ENCODE data around the gene YIPF3. TPM values are rescaled to one million over a fixed set of nuclear protein-coding genes. Genes with fewer than 3 reads are reported as not detected.

The YIPF3 gene
- total RNA-seq, 1 donor from 2014 or later: 103 TPM

DNA sequence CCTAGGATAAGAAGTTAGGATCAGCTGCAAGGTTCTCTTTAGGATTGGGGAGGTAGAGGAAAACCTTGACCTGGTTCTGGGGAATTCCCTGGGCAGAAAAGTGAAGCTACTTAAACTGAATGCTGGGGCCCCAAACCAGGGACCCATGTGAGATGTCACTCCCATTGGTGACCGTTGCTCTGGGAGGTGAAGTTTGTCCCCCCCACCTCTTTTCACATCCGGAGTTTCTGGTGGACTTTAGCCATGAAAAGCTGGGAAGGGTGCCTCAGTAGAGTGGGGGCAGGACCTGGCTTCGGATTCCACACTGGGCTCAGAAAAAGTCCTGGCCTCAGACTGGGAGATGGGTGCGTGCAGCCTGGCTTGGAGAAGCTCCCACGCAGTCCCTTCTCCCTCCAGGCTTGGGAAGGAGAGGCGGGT is 26.2 kb downstream of the YIPF3 start:
- TF ChIP-seq, protein P1, sequence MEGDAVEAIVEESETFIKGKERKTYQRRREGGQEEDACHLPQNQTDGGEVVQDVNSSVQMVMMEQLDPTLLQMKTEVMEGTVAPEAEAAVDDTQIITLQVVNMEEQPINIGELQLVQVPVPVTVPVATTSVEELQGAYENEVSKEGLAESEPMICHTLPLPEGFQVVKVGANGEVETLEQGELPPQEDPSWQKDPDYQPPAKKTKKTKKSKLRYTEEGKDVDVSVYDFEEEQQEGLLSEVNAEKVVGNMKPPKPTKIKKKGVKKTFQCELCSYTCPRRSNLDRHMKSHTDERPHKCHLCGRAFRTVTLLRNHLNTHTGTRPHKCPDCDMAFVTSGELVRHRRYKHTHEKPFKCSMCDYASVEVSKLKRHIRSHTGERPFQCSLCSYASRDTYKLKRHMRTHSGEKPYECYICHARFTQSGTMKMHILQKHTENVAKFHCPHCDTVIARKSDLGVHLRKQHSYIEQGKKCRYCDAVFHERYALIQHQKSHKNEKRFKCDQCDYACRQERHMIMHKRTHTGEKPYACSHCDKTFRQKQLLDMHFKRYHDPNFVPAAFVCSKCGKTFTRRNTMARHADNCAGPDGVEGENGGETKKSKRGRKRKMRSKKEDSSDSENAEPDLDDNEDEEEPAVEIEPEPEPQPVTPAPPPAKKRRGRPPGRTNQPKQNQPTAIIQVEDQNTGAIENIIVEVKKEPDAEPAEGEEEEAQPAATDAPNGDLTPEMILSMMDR (IDR thresholded peaks at IDR 0.05): no peak
- H3K4me1 ChIP-seq: peaks cover 24% of the 10 kb centered on the region
- no peak for DNase-seq
- H3K27ac ChIP-seq: no peak overlapping the region
- no peaks in the 10 kb centered on the region for H3K27me3 ChIP-seq (ENCODE audit: low read depth)
- peaks cover 12% of the 10 kb centered on the region for H3K36me3 ChIP-seq
- ATAC-seq: no peak
- intact Hi-C loops (cut with DNase I): no loop called here
- H3K9me3 ChIP-seq: no peaks in the 10 kb centered on the region
- no peak overlapping the region for H3K4me3 ChIP-seq

GRCh38 chr6:43489277-43490072 is 27.3 kb downstream of the YIPF3 start:
- Histone ChIP-seq H3K9me3 (no peaks in the 10 kb centered on the region), H3K4me1 (peaks cover 15% of the 10 kb centered on the region), H3K27ac (no peak overlapping the region), H3K36me3 (peaks cover 12% of the 10 kb centered on the region), H3K27me3 (ENCODE audit: low read depth) (no peaks in the 10 kb centered on the region), H3K4me3 (no peak overlapping the region)
- DNase-seq (no peak), ATAC-seq (no peak)
- TF ChIP-seq, protein P1 (IDR thresholded peaks at IDR 0.05): no peak
- intact Hi-C loops (cut with DNase I): no loop called here

DNA sequence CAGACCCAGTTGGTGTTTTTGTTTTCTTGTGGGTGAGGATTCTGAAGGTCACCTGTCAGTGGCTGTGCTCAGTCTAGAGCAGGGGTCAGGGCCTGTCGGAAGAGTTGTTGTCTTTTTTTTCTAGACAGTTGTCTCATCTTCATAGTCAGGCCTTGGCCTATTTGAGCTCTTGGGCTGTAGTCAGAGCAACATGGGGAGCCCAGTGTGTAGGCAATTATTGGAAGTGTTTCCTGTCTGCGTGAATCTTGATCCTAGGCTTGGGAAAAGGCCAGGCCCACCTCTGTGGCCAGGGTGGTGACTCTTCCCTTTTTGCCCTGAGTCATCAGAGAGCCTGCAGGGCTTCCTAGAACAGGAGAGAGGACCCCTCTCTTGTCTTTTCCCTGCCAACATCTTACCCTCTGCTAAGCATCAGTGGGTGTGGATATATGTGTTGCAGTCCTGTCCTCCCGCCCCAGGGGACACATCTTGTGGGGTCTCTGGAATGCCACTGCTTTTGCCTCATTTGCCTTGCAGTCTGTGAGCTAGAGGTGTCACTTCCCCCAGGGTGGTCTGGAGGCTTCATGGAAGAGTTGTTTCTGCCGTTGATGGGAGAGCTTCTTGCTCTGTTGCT is 28.0 kb downstream of the YIPF3 start:
- no peaks in the 10 kb centered on the region for H3K9me3 ChIP-seq
- intact Hi-C loops (cut with DNase I): no loop called here
- peaks cover 15% of the 10 kb centered on the region for H3K4me1 ChIP-seq
- H3K27ac ChIP-seq: no peak overlapping the region
- H3K36me3 ChIP-seq: peaks cover 12% of the 10 kb centered on the region
- H3K4me3 ChIP-seq: no peak overlapping the region
- TF ChIP-seq, protein P1 (IDR thresholded peaks at IDR 0.05): no peak
- no peaks in the 10 kb centered on the region for H3K27me3 ChIP-seq (ENCODE audit: low read depth)
- DNase-seq: no peak
- ATAC-seq: no peak

DNA sequence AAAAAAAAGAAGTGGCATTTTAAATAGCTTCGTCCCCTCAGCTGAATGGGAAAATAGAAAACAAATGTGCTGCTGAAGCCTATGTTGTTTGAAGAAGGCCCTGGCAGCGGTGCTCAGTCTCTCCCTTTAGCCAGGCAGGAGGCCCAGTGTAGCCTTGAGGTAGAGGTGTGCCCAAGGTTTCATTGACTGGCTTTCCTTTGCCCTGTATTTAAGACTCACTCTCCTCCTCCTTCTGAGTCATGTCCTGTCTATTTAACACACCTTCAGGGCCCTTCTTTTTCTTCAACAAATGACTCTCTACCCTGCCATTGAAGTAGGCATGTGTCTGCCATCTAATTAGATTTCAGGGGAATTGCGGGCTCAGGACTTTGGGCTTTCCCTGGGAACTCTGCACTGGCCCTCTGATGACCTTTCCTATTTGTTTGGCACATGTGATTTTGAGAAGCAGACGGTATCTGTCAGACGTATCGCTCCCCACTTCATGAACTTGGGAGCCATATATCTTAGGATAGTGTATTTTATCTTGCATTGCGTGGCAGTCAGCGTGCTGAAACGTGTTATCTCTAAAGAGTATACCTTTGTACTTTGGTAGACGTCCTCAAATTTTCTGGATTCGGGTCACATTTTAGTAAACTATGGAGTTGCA is 35.0 kb downstream of the YIPF3 start:
- Histone ChIP-seq H3K36me3 (peaks cover 4% of the 10 kb centered on the region), H3K27me3 (ENCODE audit: low read depth) (no peaks in the 10 kb centered on the region), H3K27ac (no peak overlapping the region), H3K4me3 (no peak overlapping the region), H3K4me1 (peaks cover 24% of the 10 kb centered on the region), H3K9me3 (no peaks in the 10 kb centered on the region)
- TF ChIP-seq, protein P1 (IDR thresholded peaks at IDR 0.05): no peak
- intact Hi-C loops (cut with DNase I): no loop called here
- DNase-seq: no peak
- no peak for ATAC-seq

DNA sequence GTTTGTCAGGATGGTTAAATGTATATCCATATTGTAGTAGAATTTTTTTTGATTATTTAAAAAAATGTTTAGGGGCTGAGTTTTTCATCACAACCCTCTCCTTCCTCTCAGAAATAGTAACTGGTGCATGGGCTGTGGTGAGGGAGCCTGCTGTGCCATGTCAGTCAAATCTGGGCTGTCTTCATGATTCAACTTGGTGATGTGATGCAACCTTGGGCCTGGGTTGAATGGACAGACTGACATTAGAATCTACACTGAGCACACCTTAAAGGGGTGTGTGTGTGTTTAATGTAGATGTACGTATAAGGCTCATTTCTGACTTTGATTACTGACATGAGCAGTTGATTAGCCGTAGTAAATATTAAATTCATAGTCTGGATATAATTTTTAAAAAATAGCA is 35.7 kb downstream of the YIPF3 start:
- Histone ChIP-seq H3K36me3 (peaks cover 4% of the 10 kb centered on the region), H3K27me3 (ENCODE audit: low read depth) (no peaks in the 10 kb centered on the region), H3K4me3 (no peak overlapping the region), H3K27ac (no peak overlapping the region), H3K4me1 (peaks cover 24% of the 10 kb centered on the region), H3K9me3 (no peaks in the 10 kb centered on the region)
- no peak for ATAC-seq
- intact Hi-C loops (cut with DNase I): no loop called here
- TF ChIP-seq, protein P1 (IDR thresholded peaks at IDR 0.05): no peak
- no peak for DNase-seq

All from lower lobe of right lung (tissue), 2 donors.